Measurements from ENCODE around the gene ZMYM4.

GRCh38 chr1:35324486-35324885, 56.0 kb downstream of the ZMYM4 start:
- no peak for TF ChIP-seq MXI1 (IDR thresholded peaks at IDR 0.05; ENCODE audit: low read depth, low read length)
- no peak for TF ChIP-seq CTCF (IDR thresholded peaks at IDR 0.05)
- TF ChIP-seq RXRA (IDR thresholded peaks at IDR 0.05; ENCODE audit: borderline replicate concordance, low read depth) = no peak
- TF ChIP-seq POLR2AphosphoS5 (IDR thresholded peaks at IDR 0.05; ENCODE audit: low read depth, low read length) = no peak
- TF ChIP-seq EZH2phosphoT487 (IDR thresholded peaks at IDR 0.05; ENCODE audit: borderline replicate concordance, low read depth) = no peak
- TF ChIP-seq TCF12 (IDR thresholded peaks at IDR 0.05) = no peak
- no peak for TF ChIP-seq GATA2 (CRISPR knock-in tag; IDR thresholded peaks at IDR 0.05)
- no peak for TF ChIP-seq FOXM1 (IDR thresholded peaks at IDR 0.05; ENCODE audit: low read depth)
- no peak for TF ChIP-seq TEAD4 (IDR thresholded peaks at IDR 0.05; ENCODE audit: borderline replicate concordance, insufficient read depth)
- TF ChIP-seq REST (IDR thresholded peaks at IDR 0.05; ENCODE audit: low read depth, low read length) = no peak
- no peak for TF ChIP-seq ELF1 (IDR thresholded peaks at IDR 0.05)
